RWPE2 (cell line): Measurements from ENCODE around the gene AKT1.

Source experiments
- ATAC-seq: fragments of 200-7000 bp; cut with Tn5 transposase; 3 replicates; pipeline ENCODE4 v1.9.1; 2021; ENCODE audit warnings: low read depth
- DNase-seq: peaks from one replicate; pipeline ENCODE4 v3.0.0-alpha.2; 2020; ENCODE audit warnings: low spot score
- H3K27ac ChIP-seq: fragments of 450-650 bp; 2 replicates; pipeline ENCODE4 v1.5.1; 2017; ENCODE audit warnings: mild to moderate bottlenecking; ENCODE audit not compliant: poor library complexity, severe bottlenecking
- H3K27me3 ChIP-seq: fragments of 250-450 bp; sonication (Bioruptor Pico); 2 replicates; pipeline ENCODE4 v1.5.1; 2021; ENCODE audit warnings: mild to moderate bottlenecking, moderate library complexity; ENCODE audit not compliant: insufficient read depth, poor library complexity, severe bottlenecking
- H3K36me3 ChIP-seq: fragments of 250-450 bp; sonication (Bioruptor Pico); 2 replicates; pipeline ENCODE4 v1.5.1; 2020; ENCODE audit warnings: low read depth, mild to moderate bottlenecking, moderate library complexity
- H3K4me1 ChIP-seq: fragments of 250-450 bp; sonication (Bioruptor Pico); 2 replicates; pipeline ENCODE4 v1.5.1; 2021; ENCODE audit warnings: mild to moderate bottlenecking, moderate library complexity; ENCODE audit not compliant: insufficient read depth, poor library complexity, severe bottlenecking
- H3K4me3 ChIP-seq: fragments of 250-450 bp; sonication (Bioruptor Pico); 2 replicates; pipeline ENCODE4 v1.5.1; 2021; ENCODE audit warnings: mild to moderate bottlenecking, moderate library complexity; ENCODE audit not compliant: severe bottlenecking
- H3K9me3 ChIP-seq: fragments of 250-450 bp; sonication (Bioruptor Pico); 2 replicates; pipeline ENCODE4 v1.5.1; 2021; ENCODE audit warnings: mild to moderate bottlenecking, moderate library complexity; ENCODE audit not compliant: severe bottlenecking
- CTCF ChIP-seq: fragments of 450-650 bp; IDR thresholded peaks from one replicate; pipeline ENCODE4 v1.5.1; 2017; ENCODE audit warnings: mild to moderate bottlenecking, moderate library complexity; ENCODE audit not compliant: poor library complexity, severe bottlenecking

The AKT1 gene

DNA sequence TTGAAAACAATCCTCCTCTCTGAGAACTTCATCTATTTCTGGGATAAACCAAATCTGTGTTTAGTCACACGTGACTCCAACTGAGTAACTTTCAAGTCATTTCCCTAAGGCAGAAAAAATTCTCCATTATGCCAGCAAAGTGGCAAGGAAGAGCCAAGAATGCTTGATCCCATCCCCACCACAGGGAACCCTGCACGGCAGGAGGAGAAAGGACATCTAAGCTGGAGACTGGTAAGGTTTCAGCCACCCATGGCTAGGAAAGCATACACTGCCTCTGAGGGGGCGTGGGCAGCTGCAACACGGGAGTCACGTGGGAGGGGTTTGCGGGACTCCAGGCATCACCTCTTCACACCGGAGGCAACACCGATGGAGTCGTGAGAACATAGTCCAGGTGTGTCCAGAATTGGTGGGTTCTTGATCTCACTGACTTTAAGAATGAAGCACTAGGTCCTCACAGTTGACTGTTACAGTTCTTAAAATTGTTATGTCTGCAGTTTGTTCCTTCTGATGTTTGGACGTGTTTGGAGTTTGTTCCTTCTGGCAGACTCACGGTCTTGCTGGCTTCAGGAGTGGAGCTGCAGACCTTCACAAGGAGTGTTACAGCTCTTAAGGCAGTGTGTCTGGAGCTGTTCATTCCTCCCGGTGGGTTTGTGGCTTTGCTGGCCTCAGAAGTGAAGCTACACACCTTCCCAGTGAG is 45.3 kb downstream of the AKT1 start:
- H3K4me3 ChIP-seq, result no peak overlapping the region
- H3K27me3 ChIP-seq, result no peaks in the 10 kb centered on the region
- peaks cover 10% of the 10 kb centered on the region for H3K36me3 ChIP-seq
- H3K4me1 ChIP-seq, result peaks cover 38% of the 10 kb centered on the region
- TF ChIP-seq CTCF, result no peak
- DNase-seq (no peak), ATAC-seq (no peak)
- no peaks in the 10 kb centered on the region for H3K9me3 ChIP-seq
- peak overlapping the region; percentile 54 for H3K27ac ChIP-seq

- DNase-seq, result no peak
- peaks cover 33% of the 10 kb centered on the region for H3K4me1 ChIP-seq
- H3K27ac ChIP-seq, result peak overlapping the region; percentile 54
These were observed 46.4 kb downstream of the AKT1 start for GRCh38 chr14:104749111-104749649.

DNA sequence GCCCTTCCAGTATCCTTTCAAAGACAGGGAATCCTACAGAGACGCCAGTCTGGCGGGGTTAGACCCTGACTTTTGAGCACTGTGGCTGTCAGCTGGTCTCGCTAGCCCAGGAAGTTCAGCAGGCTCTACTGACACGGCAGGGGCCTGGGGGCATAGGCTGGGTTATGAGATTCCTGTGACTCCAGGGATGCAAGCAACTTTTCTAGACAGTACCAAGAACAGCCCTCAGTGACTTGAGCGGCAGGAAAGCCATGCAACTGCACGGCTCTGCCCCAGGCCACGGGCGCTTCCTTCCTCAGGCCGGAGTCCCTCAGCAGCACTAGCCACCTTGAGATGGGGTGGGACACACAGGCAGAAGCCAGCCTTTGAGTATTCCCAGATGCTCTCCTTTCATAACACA is 47.7 kb downstream of the AKT1 start:
- peaks cover 9% of the 10 kb centered on the region; the same call in 1 of the 2 replicates for H3K36me3 ChIP-seq
- peaks cover 32% of the 10 kb centered on the region for H3K4me1 ChIP-seq
- H3K27me3 ChIP-seq, result no peaks in the 10 kb centered on the region
- no peaks in the 10 kb centered on the region for H3K9me3 ChIP-seq
- peak overlapping the region; percentile 54 for H3K27ac ChIP-seq
- DNase-seq, result no peak
- ATAC-seq, result no peak
- H3K4me3 ChIP-seq, result no peak overlapping the region
- TF ChIP-seq CTCF, result no peak

More at GRCh38 chr14:104749111-104749649, 46.4 kb downstream of the AKT1 start:
- H3K36me3 ChIP-seq, result peaks cover 3% of the 10 kb centered on the region; the same call in 1 of the 2 replicates
- no peak overlapping the region for H3K4me3 ChIP-seq
- ATAC-seq, result peak; percentile 20
- peak; percentile 67 for TF ChIP-seq CTCF
- H3K9me3 ChIP-seq, result no peaks in the 10 kb centered on the region
- H3K27me3 ChIP-seq, result no peaks in the 10 kb centered on the region

- ATAC-seq, result no peak
- no peak for DNase-seq
- Histone ChIP-seq H3K36me3 (peaks cover 9% of the 10 kb centered on the region; the same call in 1 of the 2 replicates), H3K9me3 (no peaks in the 10 kb centered on the region), H3K4me1 (peaks cover 32% of the 10 kb centered on the region), H3K27me3 (no peaks in the 10 kb centered on the region), H3K27ac (peak overlapping the region; percentile 54), H3K4me3 (no peak overlapping the region)
- no peak for TF ChIP-seq CTCF
These were observed 48.5 kb downstream of the AKT1 start for GRCh38 chr14:104746934-104747481.

DNA sequence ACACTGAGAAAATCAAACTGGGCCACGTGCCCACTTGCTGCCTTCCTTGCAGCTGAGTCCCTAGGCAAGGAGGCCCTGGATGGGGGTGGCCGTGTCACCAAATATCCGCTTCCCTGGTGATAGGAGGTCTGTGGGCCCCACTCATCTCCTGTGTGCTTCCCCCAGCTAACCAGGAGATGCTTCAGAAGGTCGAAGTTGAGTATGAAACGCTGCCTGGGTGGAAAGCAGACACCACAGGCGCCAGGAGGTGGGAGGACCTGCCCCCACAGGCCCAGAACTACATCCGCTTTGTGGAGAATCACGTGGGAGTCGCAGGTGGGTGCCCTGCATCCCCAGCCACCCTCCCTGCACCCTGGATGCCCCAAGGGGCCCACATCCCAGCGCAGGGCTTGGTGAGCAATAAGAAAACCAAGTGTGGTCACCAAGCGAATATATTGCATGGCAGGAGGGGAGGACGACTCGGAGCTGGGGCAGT is 49.4 kb downstream of the AKT1 start:
- Histone ChIP-seq H3K4me3 (no peak overlapping the region), H3K36me3 (peaks cover 9% of the 10 kb centered on the region; the same call in 1 of the 2 replicates), H3K27me3 (no peaks in the 10 kb centered on the region), H3K27ac (peak overlapping the region; percentile 54), H3K4me1 (peaks cover 32% of the 10 kb centered on the region), H3K9me3 (no peaks in the 10 kb centered on the region)
- ATAC-seq (no peak), DNase-seq (no peak)
- TF ChIP-seq CTCF, result no peak
